Femur (tissue), 1 donor: ENCODE data around the gene DNM1.
"Not testable (repeated sequence)": the region's sequence is repeated elsewhere in the genome, so short reads cannot be mapped to it uniquely, and the experiment has no call there.

Source experiments
- DNase-seq: peaks from one replicate; pipeline ENCODE4 v3.0.0-alpha.2; 2017

DNM1 gene

DNA sequence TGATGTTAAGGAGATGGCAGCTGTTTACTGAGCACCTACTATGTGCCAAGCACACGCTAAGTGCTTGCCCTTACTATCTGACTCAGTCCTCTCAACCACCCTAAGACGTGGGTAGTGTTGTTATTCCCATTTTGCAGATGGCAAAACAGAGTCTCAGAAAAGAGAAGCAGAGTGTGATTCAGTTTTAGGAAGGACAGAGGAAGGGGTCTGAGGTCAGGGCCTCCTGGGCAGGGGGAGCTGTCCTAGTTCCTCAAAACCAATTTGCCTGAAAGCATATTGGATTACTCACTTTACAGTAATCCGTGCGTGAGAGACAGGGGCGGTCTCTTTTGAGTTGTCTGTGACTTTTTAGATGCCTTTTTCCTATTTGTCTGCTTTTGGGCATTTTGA, 23.2 kb downstream of the DNM1 start:
- DNase-seq: no peak

DNA sequence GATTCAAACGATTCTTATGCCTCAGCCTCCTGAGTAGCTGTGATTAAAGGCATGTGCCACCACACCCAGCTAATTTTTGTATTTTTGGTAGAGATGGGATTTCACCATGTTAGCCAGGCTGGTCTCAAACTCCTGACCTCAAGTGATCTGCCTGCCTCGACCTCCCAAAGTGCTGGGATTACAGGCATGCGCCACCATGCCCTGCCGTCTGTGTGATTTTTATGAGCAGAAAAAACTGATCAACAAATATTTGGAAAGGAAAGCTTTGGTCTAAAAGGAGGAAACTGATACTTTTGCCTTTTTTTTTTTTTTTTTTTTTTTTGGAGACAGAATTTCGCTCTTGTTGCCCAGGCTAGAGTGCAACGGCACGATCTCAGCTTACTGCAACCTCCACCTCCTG, 27.7 kb downstream of the DNM1 start:
- not testable (repeated sequence) for DNase-seq

DNA sequence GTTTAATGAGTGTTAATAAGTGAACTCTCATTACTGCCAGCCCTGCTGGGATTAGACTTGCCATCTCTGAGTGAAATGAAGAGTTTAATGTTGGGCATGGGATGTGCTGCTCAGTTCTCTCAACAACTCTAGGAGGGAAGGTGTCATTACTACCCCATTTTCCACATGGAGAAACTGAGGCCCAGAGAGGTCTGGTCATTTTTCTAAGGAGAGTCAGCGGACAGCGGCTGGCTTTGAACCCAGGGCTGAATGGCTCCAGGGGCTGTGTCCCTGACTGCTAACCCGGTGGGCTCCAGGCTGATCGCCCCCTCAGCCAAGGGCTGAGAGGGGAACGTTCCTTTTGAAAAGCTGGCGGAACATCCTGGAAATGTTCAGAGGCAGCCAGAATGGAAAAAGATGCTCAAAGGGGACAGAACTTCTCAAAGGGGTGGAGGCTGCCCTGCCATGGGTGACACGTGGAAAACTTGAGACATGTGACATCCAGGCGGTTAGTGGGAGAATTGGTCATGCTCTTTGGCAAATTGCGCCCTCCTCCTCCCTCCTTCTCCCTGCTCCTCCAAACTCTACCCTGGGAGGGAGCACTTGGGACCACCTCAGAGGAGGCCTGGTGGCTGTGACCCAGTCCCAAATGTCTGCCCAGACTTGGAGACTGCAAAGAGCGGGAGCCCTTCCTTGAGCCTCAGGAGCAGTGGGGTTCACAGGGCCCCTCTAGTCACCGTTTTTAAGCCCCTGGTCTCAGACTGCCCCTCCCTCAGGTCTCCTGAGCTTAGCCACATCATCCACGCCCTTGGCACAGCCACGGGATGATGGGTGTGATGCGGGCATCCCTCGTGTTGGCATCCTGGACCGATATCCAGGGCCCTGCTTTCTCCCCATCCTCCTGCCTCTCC, 28.7 kb downstream of the DNM1 start:
- peak; percentile 85 for DNase-seq

DNA sequence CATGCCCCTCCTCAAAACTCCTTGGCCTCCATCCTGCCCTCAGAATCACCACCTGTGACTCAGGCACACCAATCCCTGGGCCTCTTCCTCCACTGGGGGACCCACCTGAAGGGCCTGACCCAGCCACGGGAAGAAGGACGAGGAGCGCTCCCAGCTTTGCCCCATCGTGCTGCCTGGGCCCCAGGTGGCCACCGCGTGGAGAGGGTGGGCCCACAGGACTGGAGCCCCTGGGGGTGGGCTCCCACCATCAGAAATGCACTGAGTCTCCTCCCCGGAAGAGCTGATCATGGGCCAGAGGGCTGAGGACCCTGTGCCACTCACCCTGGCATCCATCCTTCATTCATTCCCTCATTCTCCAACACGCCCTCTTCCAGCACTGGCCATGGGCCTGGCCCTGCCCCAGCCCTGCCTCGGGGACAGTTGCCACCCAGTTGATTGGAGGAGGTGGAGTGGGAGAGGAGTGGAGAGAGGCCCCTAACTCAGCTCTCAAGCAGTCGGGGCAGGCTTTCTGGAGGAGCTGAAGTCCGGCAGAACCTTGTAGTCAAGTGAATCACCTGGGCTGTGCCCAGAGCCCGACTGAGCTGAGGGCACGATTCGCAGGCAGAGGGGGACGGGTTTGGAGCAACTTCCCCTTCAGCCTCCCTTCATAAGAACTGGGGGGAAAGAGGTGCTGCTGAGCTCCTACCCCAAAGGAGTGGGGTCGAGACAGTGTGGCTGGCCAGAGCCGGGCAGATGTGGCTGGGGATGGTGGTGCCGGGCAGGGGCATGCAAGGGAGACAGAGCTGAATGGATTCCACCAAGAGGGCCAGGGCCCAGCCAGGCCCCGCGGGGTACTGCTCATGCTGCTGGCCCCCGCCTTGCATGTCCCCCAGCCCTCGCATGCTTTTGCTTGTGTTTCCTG, 29.6 kb downstream of the DNM1 start:
- DNase-seq: peak; percentile 42

DNA sequence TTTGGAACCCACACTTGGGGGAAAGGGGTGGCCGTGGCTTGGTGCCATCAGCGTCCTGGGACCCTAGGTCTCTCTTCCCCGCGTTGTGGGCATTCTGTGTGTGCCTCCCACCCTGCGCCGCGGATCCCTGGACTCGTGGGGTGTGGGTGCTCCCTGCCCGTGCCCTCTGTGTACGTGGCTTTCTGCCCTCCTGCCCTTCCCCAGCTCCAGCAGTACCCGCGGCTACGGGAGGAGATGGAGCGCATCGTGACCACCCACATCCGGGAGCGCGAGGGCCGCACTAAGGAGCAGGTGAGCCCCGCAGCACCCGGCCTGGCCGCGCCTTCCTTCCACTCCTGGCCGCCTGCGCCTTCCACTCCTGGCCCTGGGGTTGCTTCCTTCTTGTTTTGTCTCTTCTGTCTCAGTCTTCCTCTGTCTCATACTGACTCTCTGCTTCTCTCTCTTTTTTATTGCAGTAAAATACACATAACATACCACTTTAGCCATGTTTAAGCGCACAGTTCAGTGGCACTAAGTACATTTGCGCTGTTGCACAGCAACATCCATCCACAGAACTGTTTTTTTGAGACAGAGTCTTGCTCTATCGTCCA, 30.7 kb downstream of the DNM1 start:
- no peak for DNase-seq

DNA sequence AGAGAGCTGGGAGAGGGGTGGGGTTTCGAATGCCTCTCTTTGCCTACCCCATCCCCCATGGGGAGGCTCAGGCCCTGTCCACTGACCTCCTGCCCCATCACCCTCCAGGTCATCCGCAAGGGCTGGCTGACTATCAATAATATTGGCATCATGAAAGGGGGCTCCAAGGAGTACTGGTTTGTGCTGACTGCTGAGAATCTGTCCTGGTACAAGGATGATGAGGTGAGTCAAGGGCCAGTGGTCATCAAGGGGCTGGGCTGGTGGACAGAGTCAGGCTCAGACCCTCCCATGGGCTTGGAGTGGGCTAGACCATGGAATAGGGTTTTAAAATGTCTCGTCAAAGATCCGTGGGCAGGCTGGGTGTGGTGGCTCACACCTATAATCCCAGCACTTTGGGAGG, 38.9 kb downstream of the DNM1 start:
- no peak for DNase-seq

DNA sequence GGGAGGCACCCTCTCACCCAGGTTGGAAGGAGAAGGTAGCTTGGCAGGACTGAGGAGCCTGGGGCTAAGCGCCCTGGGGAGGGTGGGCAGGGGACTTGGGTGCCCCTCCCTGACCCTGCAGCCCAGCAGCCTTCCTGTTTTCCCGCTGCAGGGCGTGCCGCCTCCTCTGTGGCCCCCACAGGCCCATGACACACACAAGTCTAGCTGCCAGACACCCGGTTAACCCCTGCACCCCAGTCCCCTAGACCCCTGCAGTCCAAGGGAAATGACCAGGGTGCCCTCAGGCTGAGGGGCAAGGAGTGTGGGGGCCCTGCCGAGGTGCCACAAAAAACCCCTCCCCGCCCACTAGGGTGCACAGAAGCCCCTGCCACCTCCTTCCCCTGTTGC, 39.6 kb downstream of the DNM1 start:
- peak; percentile 83 for DNase-seq

DNA sequence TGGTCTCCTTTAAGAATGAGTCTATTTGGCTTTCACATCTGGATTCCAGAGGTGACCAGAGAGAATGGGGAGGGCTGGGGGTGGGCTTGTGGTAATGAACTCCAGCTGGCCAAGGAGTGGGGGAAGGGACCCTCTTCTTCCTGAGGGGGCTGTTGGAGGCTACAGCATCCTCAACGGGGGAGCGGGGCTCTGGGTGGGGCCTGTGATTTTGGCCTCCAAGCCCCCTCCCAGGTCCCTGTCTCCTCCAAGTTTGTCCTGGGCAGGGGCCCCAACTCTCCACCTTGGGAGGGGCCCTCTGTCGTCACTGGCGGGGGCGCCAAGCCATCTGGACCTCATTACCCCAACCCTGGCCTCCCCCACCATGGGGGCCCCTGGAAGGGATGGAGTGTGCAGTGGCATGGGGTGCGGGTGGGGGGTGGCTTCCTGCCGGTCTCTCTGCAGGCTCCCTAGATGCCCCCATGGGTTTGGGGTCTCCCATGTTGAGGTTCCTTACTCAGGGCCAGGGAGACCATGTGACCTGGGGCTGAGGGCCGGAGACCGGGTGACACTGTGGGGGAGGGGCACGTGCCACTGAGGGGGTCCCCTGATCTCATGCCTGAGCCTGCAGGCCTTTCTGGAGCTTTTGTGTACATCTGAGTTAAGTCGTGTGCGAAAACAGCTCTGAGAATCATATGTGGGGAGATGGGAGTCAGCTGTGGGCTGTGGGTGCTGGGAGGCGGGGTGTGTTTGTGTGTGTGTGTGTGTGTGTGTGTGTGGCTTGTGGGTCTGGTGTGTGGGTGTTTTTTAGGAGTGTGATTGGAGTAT, 40.2 kb downstream of the DNM1 start:
- DNase-seq: peak; percentile 91

DNA sequence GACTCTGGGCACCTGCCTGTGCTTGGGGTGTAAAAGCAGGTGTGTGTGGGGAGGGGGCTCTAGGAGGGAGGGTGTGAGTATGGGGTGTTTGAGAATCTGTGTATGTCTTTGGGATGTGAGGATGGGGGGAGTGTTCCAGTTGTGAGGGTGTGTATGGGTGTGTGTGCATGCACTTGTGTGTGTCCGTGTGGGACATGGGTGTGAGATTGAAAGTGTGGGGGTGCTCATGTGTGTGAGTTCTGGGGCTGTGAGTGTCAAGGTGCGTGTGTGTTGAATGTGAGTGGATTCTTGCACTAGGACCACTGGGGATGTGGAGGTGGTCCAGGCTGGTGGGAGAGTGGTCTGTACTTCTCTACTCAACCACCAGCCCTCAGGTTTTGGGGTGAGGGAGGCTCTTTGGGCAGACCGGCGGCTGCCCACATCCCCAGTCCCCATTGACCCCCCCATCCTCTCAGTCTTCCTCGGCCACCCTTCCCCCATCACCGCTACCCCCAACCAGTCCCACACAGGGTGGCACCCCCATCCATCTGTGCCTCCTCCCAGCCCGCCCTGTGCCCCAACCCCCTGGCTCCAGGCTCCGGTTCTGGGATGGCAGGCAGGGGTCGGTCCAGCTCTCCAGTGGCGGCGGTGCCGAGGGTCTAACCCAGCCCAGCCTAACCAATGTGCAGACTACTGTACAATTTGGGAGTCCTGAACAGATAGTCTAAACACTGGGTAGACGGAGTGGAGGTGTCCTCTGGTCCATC, 41.1 kb downstream of the DNM1 start:
- DNase-seq: no peak

DNA sequence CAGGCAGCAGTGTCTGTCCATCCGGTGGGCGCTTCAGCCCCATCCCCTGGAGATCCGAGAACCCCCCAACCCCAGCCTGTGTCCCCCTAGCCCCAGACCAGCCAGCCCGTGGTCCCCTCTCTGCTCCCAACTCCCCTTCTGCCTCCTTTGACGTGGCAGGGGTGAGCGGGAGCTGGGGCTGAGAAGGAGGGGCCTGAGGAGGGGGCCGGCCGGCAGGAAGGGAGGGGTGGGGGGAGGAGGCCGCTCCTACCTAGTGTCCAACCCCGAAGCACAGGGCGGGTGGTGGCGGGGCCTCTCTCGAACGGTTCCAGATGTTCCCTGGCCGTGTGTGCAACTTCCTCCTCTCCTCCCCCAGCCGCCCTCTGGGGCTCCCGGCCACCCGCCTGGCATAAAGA, 41.7 kb downstream of the DNM1 start:
- peak; percentile 97 for DNase-seq

DNA sequence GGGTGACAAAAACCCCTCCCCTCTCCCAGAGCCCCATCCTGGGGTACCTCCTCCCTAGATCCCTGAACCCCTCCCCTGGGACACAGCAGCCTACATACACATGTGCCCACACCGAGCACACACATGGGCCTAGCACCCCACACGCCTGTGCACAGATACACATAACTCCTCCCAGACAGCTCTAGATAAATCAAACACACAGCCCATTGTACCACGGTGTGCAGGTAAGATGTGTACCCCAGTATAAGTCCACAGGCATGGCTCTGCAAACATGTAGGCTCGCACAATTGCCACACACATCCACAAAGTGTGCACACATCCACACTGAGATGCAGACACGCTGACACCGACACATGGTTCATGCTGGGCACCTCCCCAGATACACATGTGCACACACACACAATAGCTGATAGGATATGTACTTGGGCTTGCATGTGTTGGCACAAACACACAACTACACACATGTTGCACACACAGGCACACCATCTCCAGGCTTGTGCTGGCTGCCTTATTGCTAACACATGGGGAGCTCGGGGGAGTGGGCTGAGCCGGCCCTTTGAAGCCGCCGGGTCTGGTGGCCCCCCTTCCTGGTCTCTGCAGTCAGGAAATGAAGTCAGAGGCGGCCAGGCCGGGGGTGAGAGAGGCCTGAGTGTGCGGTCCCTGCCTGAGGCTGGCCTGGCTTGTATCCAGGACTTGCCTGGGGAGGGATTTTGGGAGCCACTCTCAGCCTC, 42.4 kb downstream of the DNM1 start:
- DNase-seq: peak; percentile 91

DNA sequence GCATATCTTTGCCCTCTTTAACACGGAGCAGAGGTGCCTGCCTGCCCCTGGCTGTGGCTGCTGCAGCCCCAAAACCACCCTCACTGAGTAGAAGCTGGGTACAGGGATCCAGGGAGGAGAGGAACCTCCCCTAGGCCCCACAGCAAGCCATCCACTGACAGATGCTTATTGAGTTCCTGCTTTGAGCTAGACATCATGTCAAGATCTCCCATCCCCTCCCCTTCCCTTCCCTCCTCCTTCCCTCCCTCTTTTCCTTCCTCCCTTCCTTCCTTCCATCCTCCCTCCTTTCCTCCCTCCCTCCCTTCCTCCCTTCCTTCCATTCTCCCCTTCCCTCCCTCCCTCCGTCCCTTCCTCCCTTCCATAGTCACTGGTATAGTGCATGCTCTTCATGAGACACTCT, 43.3 kb downstream of the DNM1 start:
- DNase-seq: no peak

DNA sequence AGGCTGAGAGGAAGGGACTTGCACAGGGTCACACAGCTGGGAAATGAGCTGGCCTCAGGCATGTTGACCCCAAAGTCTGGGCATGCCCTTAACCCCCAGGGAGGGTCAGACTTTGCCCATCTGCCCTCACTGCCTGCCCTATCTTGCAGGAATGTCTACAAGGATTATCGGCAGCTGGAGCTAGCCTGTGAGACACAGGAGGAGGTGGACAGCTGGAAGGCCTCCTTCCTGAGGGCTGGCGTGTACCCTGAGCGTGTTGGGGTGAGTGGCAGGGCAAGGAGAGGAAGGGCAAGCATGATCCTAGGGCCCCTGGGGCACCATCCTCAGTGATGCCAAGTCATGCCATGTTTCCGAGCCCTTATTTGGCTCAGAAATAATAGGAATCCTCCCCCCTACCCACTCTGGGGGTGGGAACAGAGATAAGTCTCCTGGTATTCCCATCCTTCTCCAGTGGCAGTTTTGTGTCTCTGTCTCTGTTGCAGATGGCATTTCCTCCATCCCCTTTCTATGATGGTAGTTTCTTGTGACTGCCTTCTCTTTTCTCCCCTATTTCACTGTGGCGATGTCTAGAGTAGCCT, 44.1 kb downstream of the DNM1 start:
- peak; percentile 23 for DNase-seq

DNA sequence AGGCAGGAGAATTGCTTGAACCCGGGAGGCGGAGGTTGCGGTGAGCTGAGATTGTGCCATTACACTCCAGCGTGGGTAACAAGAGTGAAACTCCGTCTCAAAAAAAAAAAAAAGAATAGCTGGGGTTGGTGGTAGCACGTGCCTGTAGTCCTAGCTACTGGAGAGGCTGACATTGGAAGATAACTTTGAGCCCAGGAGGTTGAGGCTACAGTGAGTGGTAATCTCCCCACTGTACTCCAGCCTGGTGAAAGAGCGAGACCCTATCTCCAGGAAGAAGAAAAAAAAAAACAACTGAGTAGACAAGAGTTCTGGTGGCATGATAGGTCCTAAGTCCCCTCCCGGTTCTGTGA, 46.4 kb downstream of the DNM1 start:
- DNase-seq: no peak

DNA sequence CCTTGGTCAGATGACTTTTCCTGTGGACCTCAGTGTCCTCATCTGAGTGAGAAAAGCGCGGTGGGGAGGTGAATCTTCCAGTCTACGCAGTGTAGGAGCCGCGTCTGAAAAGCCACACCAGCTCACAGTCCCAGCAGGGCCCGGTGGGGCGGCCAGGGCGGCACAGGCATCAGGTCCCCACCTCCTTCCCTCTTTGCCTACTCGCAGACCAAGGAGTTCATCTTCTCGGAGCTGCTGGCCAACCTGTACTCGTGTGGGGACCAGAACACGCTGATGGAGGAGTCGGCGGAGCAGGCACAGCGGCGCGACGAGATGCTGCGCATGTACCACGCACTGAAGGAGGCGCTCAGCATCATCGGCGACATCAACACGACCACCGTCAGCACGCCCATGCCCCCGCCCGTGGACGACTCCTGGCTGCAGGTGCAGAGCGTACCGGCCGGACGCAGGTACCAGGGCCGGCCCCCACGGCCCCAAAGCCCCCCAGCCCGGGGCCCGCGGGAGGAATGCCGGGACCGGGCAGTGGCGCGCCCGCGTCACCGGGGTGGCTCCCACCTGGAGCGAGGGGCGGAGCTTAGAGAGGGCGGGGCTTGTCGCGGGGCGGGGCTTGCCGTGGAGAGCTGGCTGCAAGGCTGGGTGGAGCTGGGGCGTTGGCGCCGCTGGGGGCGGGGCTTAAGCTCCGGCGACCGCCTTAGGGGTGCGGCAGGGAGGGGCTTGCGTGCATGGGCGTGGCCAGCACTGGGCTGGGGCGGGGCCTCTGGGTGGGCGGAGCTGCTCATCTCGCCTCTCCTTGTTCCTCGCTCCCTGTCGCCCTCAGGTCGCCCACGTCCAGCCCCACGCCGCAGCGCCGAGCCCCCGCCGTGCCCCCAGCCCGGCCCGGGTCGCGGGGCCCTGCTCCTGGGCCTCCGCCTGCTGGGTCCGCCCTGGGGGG, 47.0 kb downstream of the DNM1 start:
- peak; percentile 92 for DNase-seq

DNA sequence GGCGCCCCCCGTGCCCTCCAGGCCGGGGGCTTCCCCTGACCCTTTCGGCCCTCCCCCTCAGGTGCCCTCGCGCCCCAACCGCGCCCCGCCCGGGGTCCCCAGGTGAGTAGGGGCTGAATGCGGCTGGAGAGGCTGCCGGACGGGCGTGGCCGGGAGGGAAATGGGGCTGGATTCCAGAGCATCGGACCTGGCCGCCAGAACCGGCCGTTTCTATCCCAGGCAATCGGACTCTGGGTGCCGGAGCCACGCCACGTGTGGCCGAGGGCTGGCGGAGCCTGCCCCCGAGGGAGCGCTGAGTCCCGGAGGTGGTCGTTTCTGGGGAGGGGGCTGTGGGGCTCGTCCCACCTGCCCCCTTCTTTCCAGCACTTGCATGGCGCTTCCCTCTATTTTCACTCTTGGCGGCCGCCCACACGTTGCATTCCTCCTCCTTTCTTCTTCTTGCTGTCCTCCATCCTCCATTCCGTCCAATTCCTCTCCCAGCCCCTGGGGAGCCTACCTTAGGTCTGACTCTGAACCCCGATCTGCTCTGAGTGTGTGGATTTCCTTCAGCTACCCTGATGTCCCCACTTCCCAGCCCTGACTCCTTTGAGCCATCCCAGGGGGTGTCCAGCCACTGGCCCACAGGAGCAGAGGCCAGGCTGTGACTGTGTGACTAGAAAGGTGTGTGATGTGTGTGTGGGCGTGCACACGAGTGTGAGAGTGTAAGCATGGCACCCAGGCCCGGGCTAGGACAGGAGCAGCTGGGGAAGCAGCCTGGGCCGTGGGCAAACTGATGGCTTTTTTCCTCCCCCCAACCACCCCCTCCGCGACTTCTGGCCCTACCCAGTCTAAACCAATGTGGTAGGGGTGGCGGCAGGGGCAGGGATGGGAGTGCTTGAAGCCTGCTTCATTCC, 47.9 kb downstream of the DNM1 start:
- peak; percentile 38 for DNase-seq

DNA sequence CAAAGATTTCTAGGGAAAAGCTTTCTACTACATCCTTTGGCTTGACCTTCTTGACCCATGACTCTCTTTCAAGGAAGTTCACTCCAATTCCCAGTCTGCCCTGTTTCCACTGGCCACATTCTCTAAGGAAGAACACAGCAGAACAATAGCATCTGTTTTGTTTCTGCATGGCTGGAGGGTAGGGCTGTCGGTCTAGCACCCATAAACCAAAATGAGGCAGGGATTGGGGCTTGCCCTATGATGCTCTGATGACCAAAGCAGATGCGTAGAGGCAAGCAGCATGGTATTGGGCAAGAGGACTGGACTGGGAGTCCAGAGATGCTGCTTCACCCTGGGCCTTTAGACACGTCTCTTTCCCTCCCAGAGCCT, 48.5 kb downstream of the DNM1 start:
- DNase-seq: no peak

DNA sequence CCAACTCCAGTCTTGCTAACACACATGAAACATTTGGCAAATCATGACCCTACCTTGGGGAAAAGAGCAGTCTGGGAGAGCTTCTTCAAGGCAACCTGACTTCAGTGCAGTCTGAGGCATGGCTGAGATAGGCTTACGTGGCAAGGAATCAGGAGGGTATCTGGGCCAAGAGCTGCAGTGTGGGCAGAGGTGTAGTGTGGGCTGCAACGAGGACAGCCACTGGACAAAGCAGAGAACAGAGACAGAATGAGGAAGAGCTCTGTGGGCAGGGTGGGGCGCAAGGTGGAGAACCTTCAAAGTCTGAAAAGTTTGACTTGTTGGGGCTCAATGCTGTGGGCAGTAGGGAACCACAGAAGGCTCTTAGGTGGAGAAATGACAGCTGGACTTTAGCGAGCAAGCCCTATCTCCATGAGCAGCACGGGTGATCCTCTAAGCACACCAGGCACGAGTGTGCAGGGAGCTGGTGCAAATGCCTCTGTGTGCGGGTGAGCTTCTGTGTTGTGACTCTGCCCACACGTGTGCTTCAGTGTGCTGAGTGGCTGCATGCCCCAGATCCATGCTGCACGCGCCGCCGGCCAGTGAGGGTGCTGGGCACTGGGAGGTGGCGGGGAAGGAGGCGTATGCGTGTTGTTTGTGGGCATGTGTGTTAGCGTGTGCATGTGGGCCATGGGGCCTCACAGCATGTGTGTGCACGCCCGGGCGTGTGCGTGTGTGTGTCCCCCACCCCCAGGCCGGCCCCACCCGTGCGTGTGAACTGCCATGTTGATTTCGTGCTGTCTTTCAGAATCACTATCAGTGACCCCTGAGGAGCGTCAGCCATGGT, 49.3 kb downstream of the DNM1 start:
- DNase-seq: no peak
